ENCODE results near the gene NCK1.

The NCK1 gene

DNA sequence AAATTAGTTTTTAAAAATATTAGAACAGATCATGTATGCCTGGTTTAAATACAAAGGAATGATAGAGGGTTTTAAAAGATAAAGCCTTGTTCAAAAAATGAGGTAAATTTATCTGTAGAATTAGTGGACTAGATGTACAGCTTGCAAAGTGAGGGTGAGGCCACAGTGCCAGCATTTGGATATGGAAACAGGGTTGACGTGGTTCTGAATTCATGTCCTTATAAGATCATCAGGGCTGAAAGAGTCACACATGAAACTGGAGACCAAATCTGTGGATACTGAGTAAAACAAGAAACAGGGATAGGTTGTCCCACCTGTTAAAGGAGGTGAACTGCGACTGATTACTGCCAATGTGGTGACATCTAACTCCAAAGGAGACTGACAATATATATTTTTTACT, 46.3 kb downstream of the NCK1 start:
- DNase-seq (ENCODE audit: low read depth in 2 of 2) = no peak

DNA sequence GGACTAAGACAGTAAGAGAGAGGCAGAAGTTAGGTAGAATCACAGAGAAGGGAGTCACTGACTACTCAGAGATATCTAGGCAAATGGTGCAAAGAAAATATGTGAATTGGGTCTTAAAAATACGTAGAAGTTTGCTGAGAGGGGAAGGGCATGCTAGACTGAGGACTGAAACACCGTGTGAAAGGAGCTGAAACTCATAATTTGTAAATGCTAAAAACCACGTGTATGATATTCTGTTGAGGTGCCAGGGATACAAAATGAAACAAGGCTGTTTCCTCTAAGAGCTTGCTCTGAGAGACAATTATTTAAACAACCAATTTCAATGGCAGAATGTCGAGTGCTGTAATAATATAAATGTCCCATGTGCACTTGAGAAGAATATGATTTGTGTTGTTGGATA, 47.2 kb downstream of the NCK1 start:
- DNase-seq (ENCODE audit: low read depth in 2 of 2) = no peak

DNA sequence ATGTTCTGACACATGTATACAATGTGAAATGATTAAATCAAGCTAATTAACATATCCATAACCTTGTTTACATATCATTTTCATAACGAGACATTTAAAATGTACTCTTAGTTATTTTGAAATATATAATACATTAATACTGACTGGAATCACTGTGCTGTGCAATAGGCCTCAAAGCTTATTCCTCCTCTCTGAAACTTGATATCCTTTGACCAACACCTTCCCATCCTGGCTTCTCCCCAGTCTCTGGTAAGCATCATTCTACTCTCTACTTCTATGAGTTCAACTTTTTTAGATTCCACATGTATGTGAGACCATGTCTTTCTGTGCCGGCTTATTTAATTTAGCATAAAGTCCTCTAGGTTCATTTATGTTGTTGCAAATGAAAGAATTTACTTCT, 48.7 kb downstream of the NCK1 start:
- DNase-seq (ENCODE audit: low read depth in 2 of 2) = no peak

DNA sequence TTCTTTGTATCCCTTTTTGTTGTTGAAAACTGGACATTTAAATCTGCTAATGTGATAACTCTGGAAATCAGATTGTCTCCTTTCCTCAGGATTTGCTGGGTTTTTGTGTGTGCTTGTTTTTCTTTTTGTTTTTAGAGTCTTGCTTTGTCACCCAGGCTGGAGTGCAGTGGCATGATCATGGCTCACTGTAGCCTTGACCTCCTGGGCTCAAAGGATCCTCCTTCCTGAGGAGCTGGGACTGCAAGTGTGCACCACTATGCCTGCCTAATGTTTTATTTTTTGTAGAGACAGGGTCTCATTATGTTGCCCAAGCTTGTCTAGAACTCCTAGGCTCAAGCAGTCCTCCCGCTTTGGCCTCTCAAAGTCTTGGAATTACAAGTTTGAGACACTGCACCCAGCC, 51.2 kb downstream of the NCK1 start:
- DNase-seq (ENCODE audit: low read depth in 2 of 2) = no peak

DNA sequence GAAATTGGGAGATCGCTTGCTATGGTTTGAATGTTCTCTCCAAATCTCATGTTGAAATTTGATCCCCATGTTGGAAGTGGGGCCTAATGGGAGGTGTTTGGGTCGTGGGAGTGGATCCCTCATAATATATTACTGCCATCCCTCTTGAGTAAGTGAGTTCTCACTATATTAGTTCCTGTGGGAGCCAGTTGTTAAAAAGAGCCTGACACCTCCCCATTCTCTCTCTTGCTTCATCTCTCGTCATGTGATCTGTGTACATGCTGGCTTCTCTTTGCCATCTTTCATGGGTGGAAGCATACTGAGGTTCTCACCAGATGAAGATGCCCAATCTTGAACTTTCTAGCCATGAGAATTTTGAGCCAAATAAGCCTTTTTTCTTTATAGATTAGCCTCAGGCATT, 52.7 kb downstream of the NCK1 start:
- DNase-seq (ENCODE audit: low read depth in 2 of 2) = no peak

DNA sequence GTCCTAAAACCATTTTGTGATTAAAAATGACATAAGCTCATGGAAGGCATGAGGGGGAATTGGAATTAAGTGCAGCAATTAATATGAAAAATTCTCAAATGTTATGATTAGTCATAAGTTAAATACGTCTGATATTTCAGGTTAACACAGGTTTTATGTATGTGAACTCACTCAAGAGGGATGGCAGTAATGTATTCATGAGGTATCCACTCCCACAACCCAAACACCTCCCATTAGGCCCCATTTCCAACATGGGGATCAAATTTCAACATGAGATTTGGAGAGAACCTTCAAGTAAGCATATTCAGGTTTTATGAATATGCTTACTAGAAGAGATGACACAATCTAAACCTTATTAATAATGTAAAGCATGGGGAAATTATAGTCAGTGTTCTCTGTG, 54.2 kb downstream of the NCK1 start:
- no peak for DNase-seq (ENCODE audit: low read depth in 2 of 2)

DNA sequence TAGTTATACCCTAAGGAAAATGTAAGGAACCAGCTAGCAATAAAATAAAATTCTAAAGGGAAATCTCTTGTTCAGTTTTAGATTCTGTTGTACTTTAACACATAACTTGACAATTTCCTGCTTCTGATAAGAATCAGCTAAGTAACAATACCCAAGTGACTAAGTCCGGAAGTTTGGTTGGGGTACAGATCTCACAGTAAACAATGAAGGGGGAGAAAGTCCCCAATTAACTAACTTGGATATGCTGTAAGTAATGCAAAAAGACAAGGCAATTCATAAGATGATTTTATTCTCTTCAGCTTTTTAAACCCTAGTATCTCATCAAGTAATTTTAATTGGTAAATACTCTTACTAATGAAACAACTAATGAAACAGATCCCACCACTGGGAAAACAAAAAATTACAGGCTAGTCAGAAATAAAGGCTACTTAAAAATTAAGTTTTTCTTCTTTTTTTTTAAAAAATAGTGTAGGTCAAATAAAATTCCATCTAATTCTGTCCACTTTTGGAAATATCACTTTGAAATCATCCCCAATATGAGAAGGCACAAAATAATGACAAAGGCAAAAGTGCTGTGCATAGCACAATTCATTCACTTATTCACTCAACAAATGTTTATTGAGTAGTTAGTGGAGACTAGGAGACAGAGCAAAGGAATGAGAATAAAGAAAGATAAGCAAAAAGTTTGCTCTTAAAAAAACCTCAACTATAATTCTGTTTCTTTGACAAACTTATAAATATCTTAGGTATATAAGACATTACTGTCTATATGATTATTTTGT, 58.0 kb downstream of the NCK1 start:
- no peak for DNase-seq (ENCODE audit: low read depth in 2 of 2)

DNA sequence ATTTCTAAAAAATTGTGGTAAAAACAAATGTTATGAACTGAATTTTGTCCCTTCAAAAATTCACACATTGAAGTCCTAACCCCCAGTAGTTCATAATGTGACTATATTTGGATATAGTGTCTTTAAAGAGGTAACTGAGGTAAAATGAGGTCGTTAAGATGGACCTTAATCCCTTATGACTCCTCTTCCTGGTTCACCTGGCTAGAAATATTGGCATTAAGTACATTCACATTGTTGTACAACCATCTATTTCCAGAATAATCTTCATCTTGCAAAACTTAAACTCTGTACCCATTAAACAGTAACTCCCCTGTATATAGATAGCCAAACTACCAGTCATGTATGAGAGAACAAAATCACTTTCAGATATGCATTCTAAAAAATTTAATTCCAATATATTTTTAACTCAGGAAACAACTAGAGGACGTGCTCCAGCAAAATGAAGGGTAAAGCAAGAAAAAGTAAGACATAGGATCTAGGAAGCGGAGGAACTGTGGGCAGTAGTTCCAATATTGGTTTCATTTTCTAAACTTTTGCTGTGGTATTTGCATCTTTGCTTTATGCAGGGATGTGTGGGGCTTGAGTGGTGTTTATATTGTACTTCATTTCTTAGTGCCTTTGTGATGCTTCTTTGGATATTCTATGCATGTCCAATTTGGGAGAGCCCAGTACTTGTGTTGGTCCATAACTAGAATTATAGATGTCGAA, 59.0 kb downstream of the NCK1 start:
- DNase-seq (ENCODE audit: low read depth in 2 of 2) = no peak

DNA sequence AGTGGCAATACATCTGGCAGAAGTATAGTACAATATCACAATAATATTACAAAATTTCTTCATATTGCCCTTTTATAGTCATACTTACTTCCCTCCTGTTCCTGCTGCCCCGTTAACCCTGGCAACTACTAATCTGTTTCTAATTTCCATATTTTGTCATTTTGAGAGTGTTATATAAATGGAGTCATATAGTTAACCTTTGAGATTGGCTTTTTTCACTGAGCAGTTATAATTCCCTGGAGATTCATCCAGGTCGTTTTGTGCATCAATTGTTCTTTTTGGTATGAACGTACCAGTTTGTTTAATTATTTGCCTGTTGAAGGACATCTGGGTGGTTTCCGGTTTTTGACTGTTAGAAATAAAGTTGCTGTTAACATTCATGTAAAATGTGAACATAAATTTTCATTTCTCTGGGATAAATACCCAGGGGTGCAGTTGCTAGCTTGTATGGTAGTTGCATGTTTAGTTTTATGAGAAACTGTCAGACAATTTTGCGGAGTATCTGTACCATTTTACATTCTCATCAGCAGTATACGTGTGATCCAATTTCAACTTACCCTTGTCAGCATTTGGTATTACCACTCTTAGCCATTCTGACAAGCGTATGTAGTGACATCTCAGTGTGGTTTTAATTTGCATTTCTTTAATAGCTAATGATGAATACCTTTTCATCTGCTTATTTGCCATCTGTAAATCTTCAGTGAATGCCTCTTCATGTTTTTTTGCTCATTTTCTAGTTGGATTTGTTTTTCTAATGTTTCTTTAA, 63.6 kb downstream of the NCK1 start:
- DNase-seq (ENCODE audit: low read depth in 2 of 2) = no peak

DNA sequence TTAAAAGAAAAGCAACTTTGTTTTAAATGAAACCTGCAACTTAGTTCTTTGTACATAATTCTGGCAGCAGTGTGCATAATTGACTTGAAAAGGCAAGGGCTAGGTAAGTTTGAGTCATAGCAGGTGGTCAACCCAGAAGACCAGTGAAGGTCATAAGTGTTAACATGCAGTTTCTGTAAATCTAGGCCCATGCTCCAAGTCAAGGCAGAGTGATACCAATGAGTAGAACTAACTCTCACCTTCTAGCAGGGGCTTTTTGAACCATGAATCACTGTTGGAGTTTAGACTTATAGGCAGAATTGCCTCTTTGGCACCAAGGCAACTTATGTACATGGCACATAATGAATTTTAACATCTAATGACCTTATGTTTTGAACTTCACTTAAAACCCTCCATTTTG, 66.2 kb downstream of the NCK1 start:
- DNase-seq (ENCODE audit: low read depth in 2 of 2) = no peak

DNA sequence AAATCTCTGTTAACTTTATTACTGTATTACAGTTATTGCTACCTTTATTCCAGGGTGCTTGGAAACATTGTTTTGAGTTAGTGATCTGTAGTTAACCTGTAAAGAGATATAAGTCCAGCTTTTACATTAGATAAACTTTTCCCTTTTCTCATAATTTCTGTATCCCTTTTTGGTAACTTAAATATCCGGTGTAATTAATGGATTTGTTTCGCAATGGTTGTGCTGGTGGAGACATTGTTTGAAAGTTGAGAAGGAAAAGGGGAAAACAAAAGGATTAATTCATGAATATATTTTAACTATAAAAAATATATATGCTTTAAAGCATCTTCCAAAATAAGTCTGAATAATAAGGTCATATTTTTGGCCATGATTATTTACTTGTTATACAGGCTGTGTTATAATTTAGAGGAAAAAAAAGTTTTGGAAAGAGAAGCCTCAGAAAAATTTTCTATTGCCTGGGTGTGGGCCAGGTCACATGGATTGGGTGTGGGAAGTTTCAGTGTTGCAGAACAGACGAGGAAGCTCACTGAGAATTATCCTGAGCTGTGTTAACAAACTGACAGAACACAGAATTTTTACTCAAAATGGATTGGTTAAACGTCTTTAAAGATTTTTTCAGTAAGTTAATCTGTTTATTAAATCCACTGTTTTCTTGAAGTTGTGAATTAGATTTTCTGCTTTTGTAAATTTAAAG, 68.1 kb downstream of the NCK1 start:
- no peak for DNase-seq (ENCODE audit: low read depth in 2 of 2)

DNA sequence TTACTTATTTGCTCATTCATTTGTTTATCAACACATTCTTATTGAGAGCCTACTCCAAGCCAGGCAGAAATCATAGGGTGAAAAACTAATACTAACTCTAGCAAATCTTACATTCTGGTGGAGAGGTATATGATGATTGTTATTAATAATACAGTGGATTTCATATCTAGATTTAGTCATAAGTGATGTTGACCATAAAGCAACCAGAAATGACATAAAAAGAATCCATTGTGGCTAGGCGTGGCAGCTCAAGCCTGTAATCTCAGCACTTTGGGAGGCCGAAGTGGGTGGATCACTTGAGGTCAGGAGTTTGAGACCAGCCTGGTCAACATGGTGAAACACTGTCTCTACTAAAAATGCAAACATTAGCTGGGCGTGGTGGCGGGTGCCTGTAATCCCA, 69.6 kb downstream of the NCK1 start:
- DNase-seq (ENCODE audit: low read depth in 2 of 2) = no peak

DNA sequence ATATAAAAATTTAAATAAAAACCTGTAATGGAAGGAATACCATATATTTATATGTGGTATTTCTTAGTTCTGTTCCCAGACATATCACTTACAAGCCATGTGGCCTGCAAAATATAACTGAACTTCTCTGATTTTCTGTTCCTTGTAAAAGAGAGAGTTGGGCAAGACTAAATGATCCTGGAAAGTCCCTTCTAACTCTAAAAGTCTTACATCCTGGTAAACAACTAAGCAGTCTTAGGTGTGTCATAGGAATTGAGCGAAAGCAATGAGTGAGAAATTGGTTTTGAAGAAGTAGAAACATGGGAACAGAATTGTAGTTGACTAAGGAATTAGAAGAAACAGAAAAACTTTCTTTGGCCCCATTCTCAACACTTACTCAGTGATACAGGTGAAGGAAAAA, 70.5 kb downstream of the NCK1 start:
- DNase-seq (ENCODE audit: low read depth in 2 of 2) = no peak

DNA sequence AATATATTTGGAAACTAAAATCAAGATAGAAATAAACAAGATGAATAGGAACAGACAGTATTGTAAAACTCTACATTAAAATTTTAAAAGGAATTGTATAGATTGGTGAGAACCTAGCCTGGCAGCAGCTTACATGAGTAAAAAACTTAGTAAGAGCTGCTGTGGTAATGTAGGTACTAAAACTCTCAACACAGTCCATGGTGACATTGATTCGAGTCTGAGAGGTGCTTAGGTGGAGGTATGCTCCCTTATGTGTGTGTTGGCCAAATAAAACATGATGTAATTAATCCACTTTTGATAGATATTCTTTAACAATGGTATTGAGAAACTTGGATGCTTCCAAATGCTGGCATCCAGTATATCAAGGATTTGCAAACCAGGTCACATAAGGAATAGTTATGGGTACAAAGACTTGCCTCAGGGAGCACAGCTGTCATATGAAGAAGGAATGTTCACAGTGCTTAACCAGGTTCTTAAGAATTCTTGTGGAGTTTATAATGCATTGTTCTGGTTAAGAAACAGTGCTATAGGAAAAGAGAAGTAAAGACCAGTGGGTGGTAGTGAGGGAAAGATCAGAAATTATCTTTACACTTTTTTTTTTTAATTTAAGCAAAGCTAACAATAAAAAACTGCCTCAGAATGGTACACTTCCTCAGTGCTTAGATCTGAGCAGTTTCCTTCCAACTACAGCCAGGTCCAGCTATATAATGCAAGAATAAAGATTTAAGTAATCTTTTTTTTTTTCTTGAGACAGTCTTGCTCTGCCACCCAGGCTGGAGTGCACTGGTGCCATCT, 71.2 kb downstream of the NCK1 start:
- DNase-seq (ENCODE audit: low read depth in 2 of 2) = no peak

DNA sequence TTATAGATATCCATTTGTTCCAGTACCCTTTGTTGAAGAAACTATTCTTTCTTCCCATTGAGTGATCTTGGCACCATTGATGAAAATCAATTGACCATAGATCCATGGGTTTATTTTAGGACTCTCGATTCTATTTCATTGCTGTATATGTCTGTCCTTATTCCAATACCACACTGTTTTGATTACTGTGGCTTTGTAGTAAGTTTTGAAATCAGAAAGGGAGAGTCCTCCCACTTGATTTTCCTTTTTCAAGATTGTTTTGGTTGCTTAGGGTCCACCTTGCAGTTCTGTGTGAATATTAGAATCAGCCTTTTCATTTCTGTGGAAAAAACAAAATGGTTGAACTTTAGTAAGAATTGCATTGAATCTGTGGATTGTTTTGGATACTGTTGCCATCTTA, 75.2 kb downstream of the NCK1 start:
- DNase-seq (ENCODE audit: low read depth in 2 of 2) = no peak

DNA sequence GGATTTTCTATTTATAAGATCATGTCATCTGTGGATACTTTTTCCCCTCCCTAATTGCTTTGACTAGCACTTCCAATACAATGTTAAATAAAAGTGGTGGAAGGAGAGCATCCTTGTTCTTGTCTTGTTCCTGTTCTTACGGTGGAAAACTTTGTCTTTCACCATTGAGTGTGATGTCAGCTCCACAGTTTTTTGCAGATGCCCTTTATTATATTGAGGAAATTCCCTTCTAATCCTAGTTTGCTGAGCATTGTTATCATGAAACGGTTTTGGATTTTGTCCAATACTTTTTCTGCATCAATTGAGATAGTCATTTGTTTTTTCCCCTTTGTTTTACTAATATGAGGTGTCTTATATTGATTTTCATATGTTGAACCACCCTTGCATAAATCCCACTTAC, 75.8 kb downstream of the NCK1 start:
- no peak for DNase-seq (ENCODE audit: low read depth in 2 of 2)

DNA sequence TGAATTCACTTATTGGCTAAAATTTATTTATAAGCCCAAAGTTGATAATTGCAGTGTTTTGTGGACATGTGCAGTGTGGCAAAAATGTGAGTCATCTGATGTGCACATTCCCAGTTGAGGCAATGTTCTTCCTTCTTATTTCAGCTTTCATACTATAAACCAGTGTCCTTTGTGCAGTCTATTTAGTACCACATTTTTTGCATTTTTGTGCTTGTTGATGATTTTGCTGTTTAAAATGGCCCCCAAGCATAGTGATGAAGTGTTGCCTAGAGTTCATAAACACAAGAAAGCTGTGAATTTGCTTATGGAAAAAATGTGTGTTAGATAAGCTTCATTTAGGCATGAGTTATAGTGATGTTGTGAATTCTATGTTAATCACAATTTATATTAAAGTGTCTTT, 76.3 kb downstream of the NCK1 start:
- DNase-seq (ENCODE audit: low read depth in 2 of 2) = no peak

DNA sequence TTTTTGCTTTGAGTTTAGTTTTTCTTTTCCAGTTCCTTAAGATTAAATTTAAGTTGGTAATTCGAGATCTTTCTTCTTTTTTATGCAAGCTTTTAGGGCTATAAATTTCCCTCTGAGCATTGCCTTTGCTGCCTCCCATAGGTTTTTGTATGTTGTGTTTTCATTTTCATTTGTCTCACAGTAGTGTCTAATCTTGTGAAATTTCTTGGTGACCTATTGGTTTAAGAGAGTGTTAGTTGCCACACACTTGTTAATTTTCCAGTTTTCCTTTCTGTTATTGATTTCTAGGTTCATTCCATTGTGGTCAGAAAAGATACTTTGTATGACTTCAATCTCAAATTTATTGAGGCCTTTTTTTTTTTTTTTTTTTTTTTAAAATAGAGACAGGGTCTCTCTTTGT, 77.5 kb downstream of the NCK1 start:
- DNase-seq (ENCODE audit: low read depth in 2 of 2) = no peak

DNA sequence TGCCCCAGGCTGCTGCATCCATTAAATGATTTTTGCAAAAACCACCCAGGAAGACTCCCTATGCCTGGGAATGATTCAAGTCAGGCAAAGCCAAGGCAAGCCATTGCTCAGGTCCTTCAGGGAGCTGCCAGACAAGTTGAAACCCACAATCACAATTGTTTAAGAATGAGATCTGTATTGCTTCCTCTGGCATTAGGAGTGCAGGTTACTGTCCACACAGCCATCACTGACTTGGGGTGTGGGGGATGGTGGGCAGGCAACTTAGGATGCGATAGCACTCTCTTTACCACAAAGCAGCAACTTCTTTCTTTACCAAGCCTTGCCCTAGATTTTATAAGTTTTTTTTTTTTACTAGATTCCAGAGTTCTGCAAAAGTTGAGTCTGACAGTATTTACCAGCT, 80.8 kb downstream of the NCK1 start:
- DNase-seq (ENCODE audit: low read depth in 2 of 2) = no peak

DNA sequence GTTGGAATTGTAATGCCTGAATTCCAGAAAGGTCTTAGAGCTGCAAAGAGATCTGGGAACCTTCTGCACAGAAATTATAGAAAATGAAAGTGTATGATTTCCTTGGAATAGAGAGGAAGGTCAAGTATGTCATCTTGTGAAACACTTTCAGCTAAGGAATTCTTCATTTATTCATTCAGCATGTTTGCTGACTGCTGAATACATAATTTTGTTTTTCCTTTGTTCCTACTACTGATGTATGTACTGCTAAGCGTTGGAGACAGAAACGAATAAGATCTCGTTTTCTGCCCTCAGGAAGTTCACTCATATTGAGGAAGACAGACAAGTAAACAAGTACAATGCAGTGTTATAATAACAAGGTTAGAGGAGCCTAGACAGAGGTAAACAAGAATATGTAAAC, 81.4 kb downstream of the NCK1 start:
- no peak for DNase-seq (ENCODE audit: low read depth in 2 of 2)

DNA sequence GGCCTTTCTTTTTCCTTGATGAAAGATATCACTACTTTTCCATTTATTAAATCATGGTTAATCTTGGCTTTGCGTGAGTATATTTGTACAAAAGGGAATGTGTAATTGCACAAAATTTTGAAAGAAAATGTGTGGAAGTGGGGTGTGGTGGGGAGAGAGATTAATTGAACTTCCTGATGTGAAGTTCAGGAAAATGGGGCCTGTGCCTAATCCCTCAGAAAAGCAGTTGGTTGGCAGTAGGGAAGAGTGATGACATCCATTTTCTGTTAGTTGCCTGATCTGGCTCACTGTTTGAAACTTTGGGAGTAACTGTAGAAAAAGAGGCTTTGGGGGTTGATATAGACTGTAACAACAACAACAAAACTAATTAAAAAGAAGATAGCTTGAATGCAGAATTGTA, 85.0 kb downstream of the NCK1 start:
- no peak for DNase-seq (ENCODE audit: low read depth in 2 of 2)

DNA sequence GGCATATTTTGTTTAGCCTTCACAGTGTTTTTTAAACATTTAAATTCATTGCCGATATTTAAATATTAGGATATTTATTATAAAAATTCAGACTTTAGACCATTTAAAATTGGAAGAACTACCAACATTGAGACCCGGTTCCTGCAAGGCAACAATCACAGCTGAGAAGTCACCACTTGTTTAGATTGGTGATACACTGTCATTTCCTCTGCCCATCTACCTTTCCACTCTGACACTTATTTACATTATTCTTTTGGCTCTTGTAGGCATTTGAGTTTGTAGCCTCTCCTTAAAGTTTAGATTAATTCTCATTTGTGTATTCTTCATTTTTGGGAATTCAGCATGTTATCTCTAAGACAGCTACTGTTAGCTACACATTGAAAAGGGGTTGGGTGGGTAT, 85.5 kb downstream of the NCK1 start:
- no peak for DNase-seq (ENCODE audit: low read depth in 2 of 2)
